GM21529 (cell line): ENCODE measurements around the gene PTPRD.

Experiments
- ATAC-seq: cut with Tn5 transposase; IDR thresholded peaks from one replicate; pipeline ENCODE4 v1.9.1; 2021; ENCODE audit not compliant: unreplicated experiment

The PTPRD gene

DNA sequence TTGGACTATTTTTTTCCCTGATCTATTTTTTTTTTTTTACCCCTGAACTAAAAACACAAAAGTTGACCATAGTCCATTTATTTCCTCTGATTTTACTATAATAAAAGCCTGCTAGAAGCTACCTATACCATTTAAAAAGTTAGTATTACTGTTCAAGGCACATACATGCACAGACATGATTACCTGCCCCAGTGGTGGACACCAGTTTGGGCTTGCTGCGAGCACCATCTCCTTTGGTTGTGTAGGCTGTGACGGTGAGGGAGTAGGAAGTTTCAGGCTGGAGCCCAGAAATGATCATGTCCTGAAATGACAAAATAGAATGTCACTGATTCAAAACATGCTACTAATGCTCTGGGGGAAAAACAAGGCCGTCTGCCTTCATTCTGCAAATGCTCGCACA, 2120.1 kb downstream of the PTPRD start:
- ATAC-seq, result no peak

DNA sequence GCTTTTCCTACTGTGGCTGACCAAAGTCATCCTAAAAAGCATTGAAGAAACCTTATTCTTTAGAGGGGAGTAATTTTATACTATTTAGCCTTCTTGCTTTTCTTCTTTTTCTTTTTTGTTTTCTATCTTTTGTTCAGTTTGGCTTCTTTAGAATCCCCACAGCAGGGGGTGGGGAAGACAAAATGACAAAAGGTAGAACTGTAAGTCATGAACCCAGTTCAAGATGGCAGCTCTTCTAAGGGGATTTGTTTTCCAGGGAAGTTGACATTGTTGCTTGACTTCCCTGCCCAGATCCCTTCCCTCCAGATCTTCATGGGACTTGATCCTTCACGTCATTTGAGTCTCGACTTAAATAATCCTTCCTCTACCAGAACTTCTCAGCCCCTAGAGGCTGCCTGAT, 2120.8 kb downstream of the PTPRD start:
- ATAC-seq, result no peak

DNA sequence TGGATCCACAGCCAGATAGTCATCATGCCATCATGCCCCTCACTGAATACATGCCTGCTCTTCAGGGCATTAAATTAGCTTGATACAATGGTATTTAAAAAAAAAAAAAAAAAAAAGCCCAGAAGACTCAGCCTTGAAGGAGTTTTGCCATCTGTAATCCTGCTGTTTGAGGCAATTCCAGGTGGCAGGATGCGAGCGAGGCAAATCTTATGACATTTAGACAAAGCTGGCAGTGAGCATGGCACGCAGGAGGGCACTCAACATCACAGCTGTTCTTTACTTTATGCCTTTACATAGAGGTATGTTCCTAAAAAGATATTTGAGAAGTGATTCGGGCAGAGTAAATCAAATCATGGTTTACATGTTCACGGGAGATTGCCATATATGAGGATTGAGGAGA, 2121.2 kb downstream of the PTPRD start:
- ATAC-seq, result no peak

- ATAC-seq, result no peak
Observed at GRCh38 chr9:8489835-8490234, 2123.0 kb downstream of the PTPRD start.

GRCh38 chr9:8486095-8486494, 2126.7 kb downstream of the PTPRD start:
- ATAC-seq, result no peak

GRCh38 chr9:8484597-8485191, 2128.1 kb downstream of the PTPRD start:
- ATAC-seq, result peak; percentile 68

DNA sequence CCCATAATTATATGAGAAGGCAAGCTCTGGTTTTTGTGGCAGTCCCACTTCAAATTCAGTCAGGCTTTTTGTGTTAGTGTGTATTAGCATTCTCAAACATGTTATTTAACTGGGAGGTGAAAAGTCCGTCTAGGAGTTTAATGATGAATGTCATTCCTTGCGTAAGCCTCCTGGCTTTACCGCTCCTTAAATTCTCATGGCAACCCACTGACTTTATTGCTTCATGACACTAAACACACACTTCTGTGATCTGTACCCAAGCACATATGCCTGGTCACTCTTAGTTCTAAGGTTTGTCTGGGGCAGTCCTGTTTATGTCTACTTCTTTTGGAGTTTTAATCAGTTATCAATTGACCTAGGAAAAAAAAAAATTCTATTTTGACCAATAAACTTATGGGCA, 2135.4 kb downstream of the PTPRD start:
- no peak for ATAC-seq

DNA sequence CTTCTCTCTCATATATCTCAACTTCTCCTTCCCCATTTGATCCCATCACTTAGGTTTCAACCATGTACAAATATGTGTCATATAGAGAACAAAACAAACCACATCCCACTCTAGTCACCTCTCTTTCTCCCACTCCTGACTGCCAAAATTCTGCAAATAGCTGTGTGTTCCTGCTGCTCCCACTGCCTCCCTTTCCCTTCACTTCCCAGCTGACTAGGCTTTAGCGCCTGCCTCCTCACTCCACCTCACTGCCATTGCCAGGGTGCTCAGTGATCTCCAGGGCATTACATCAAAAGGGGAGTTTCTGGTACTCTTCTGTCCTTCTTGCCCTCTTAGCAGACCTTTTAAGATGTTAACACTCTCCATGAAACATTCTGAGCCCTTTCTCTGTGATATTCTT, 2137.9 kb downstream of the PTPRD start:
- ATAC-seq, result no peak

DNA sequence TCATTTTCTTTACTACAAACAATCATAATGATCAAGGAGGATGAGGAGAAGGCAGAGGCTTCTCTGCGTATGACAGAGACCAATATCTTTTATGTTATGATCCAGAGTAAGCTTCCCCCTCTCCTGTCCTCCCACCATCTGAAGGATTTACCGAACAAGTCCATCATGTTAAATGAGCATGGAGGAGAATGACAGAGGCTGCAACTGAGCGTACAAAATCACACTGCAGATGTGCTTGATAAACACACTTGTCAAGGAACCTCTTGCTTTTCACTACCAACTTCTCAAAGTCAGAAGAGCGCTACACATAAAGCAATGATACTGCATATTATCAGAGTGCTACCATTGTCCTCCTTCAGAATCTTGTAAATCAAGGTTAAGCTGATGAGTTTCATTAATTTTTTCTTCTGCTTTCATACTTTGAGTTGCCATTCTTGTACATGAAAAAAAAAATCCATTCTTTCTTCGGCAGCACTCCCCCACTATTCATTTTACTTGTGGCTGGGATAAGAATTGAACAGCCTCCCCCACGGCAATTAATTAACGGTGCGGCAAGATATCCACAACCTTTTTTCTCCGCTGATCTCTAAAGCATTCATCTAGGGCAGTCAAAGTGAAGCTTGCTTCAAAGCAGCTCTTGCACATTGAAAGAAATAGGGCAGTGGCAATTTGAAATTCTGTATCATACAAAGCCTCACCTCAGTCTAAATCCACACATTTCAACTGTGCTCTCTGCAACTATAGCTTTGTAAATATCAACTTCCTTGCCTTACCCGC, 2139.4 kb downstream of the PTPRD start:
- ATAC-seq, result no peak

DNA sequence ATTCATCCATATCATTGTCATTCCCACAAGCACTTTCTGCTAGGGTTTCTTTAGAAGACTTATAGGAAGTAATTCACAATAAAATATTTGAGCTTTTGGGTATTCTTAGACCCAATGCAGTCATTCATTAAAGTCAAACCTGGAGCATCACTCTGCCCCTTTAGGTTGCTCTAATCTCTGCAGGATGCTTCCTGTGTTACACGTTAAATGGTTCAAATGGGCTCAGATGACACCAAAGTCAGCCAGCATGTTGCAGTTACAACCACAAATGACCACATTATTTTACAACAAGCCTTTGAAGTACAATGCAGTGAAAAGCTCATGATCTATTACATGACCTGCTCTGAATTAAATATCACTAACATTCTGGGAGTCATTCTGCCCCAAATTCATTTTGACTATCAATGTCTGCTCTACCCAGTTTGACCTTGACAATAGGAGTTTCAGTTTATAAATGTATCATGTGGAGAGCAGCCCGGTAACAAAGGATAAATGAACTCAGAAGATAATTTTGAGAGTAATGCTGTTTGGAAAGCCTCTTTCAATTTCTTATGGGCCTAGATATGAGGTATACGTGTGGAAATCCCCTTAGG, 2144.7 kb downstream of the PTPRD start:
- no peak for ATAC-seq

GRCh38 chr9:8457816-8458215, 2155.0 kb downstream of the PTPRD start:
- ATAC-seq, result no peak

DNA sequence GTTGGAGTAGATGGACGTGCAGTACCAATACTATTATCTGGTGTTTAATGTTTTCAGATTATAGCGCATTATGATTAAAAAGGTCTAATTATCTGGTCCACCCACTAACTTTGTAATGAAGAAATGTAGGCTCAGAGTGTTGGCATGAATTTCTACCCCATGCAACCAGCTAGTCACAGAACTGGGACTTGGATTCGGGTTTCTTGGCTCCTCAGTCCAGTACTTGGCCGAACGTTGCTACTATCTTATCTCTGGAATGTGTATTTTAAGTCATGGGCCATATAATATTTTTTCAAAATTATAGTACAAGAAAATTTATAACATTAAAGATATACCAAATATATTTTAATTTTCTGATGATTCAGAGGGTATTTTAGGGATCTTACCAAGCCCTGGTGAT, 2155.7 kb downstream of the PTPRD start:
- ATAC-seq, result no peak

GRCh38 chr9:8456344-8456743, 2156.5 kb downstream of the PTPRD start:
- no peak for ATAC-seq

GRCh38 chr9:8450810-8451545, 2161.8 kb downstream of the PTPRD start:
- no peak for ATAC-seq

DNA sequence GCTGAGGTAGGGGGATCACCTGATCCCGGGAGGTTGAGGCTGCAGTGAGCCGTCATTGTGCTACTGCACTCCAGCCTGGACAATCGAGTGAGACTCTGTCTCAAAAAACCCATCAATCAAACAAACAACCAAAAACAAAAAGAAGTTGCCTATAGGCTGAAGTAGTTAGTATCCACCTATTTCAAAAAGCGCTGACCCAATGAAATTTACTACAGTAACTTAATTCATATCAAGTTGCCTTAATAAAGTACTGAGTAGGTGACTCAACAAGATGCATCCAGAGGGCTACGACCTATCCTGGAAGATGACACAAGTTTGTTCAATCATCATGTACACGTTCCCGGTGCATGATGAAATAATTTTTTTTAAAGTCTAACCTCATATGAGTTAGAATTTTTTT, 2164.6 kb downstream of the PTPRD start:
- no peak for ATAC-seq

GRCh38 chr9:8447601-8448000, 2165.2 kb downstream of the PTPRD start:
- no peak for ATAC-seq

- no peak for ATAC-seq
Observed at GRCh38 chr9:8437876-8438275, 2174.9 kb downstream of the PTPRD start.

DNA sequence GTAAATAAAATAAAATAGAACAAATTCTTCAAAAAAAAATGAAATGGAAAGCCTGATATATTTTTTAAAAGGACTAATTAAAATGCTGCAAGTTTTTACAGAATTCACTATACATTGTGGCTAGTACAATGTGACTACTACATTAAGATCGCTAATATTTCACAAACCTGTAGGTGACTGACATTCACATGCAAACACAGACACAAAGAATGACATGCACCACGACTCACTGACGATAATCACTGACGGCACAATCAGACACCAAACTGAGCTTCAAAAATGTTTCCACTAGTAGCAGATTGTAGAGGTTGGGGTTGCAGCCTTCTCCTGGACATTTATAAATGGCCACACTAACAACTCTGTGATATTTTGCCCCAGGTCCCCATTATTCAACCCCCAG, 2175.5 kb downstream of the PTPRD start:
- no peak for ATAC-seq

- no peak for ATAC-seq
Observed at GRCh38 chr9:8436786-8437185, 2176.0 kb downstream of the PTPRD start.

GRCh38 chr9:8434621-8435020, 2178.2 kb downstream of the PTPRD start:
- ATAC-seq, result no peak

DNA sequence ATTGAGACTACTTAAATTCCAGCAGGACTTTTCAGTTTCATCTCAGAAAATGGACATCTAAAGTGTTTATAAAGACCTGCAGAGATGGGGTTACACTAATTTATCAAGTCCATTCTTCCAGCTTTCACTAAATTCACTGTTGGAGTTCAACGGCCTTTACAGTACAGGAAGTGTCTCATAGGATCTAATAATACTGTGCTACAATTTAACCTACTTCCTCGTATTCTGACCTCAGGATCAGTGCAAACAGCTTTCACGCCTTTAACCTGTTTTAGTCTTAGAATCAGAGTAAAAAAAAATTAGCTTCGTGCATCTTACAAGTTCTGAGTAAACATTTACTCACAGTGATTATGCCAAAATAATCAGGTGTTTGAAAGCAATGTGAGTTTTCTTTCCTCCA, 2180.6 kb downstream of the PTPRD start:
- no peak for ATAC-seq

DNA sequence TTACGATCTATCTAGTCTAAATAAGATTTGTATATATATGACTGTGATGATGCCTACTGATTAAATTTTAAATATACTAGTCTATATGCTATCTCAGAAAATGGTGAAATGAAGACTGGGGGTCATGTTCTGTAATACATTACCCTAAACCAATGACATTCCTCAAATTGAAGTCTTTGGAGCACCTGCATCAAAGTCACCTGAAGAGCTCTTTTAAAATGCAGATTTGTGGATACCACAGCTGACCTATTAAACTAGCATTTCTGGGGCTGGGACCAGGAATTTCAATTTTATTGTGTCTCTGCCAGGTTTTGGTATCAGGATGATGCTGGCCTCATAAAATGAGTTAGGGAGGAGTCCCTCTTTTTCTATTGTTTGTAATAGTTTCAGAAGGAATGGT, 2181.3 kb downstream of the PTPRD start:
- no peak for ATAC-seq
